ENCODE results near the gene YWHAG. TPM values are rescaled to one million over a fixed set of nuclear protein-coding genes. Genes with fewer than 3 reads are reported as not detected.
A peak's percentile ranks its signal among the peaks of the same experiment; 100 is the strongest.
"Not testable (repeated sequence)": the region's sequence is repeated elsewhere in the genome, so short reads cannot be mapped to it uniquely, and the experiment has no call there.

YWHAG gene
- total RNA-seq, 1 donor from 2014 or later: 650 TPM

DNA sequence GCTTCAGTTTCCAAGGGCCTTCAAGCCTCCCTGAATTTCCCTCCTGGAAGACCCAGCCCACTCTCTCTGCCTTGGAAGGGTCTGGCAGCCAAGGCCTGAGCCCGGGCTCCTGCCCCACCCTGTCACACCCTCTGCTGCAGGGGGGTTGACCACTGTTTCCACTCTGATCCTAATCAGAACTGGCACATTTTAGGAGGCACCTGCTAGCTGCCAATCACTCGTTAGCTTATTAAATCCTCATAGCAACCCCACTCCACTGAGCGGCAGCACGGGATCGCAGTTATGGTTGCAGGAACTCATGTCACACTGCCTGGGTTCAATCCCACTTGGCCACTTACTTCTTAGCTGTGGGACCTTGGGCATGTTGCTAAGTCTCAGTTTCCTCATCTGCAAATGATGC lies 43.4 kb downstream of the YWHAG start:
- Mint-ChIP-seq H3K36me3 (ENCODE audit: unreplicated experiment) (no peaks in the 10 kb centered on the region), H3K27me3 (ENCODE audit: unreplicated experiment) (peaks cover 10% of the 10 kb centered on the region), H3K4me1 (ENCODE audit: low read depth, unreplicated experiment) (peaks cover 21% of the 10 kb centered on the region), H3K9me3 (ENCODE audit: unreplicated experiment) (peaks cover 14% of the 10 kb centered on the region), H3K27ac (ENCODE audit: unreplicated experiment) (no peak overlapping the region), H3K4me3 (ENCODE audit: unreplicated experiment) (no peak overlapping the region)
- no peak for DNase-seq
- TF ChIP-seq, protein P1, sequence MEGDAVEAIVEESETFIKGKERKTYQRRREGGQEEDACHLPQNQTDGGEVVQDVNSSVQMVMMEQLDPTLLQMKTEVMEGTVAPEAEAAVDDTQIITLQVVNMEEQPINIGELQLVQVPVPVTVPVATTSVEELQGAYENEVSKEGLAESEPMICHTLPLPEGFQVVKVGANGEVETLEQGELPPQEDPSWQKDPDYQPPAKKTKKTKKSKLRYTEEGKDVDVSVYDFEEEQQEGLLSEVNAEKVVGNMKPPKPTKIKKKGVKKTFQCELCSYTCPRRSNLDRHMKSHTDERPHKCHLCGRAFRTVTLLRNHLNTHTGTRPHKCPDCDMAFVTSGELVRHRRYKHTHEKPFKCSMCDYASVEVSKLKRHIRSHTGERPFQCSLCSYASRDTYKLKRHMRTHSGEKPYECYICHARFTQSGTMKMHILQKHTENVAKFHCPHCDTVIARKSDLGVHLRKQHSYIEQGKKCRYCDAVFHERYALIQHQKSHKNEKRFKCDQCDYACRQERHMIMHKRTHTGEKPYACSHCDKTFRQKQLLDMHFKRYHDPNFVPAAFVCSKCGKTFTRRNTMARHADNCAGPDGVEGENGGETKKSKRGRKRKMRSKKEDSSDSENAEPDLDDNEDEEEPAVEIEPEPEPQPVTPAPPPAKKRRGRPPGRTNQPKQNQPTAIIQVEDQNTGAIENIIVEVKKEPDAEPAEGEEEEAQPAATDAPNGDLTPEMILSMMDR (IDR thresholded peaks at IDR 0.05; ENCODE audit: partially characterized antibody, unreplicated experiment): no peak

DNA sequence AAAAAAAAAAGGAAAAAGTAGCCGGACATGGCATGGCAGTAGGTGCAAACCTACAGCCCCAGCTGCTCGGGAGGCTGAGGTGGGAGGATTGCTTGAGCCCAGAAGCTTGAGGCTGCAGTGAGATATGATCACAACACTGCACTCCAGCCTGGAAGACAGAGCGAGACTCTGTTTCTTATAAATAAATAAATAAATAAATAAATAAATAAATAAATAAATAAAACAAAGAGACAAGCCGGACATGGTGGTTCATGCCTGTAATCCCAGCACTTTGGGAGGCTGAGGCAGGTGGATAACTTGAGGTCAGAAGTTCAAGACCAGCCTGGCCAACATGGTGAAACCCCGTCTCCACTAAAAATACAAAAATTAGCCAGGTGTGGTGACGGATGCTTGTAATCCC lies 44.1 kb downstream of the YWHAG start:
- not testable (repeated sequence) for DNase-seq; H3K27ac Mint-ChIP-seq (ENCODE audit: unreplicated experiment); H3K4me3 Mint-ChIP-seq (ENCODE audit: unreplicated experiment); H3K36me3 Mint-ChIP-seq (ENCODE audit: unreplicated experiment)
- Mint-ChIP-seq H3K27me3 (ENCODE audit: unreplicated experiment) (peaks cover 10% of the 10 kb centered on the region), H3K4me1 (ENCODE audit: low read depth, unreplicated experiment) (peaks cover 20% of the 10 kb centered on the region), H3K9me3 (ENCODE audit: unreplicated experiment) (peaks cover 12% of the 10 kb centered on the region)

DNA sequence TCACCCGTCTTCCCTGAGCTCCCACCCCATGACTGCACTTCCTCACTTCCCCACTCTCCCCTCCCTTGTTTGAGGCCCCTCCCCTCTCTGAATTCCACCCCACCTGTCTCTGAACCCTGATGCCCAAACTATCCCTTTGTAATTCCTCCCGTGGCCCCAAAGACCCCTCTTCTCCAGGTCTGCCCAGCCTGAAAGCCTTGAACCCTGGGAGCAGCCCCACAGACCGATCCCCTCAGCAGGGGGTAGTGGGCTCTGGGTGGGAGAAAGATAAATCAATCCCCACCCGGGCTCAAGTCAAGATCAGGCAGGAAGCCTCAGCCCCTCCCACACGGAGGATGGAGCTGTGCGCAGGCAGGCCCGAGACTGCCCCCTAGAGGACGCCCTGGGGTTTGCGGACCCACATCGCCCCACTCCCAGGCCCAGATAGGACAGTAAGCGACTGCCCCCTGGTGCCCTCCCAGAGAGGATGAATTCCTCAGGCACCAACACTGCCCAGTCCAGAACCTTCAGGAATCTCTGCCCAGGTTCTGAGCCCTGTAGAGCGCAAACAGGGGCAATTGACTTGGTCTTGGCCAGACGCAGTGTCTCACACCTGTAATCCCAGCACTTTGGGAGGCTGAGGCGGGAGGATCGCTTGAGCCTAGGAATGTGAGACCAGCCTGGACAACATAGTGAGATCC lies 44.6 kb downstream of the YWHAG start:
- Mint-ChIP-seq H3K9me3 (ENCODE audit: unreplicated experiment) (peaks cover 12% of the 10 kb centered on the region), H3K36me3 (ENCODE audit: unreplicated experiment) (no peaks in the 10 kb centered on the region), H3K4me1 (ENCODE audit: low read depth, unreplicated experiment) (peaks cover 20% of the 10 kb centered on the region), H3K4me3 (ENCODE audit: unreplicated experiment) (no peak overlapping the region), H3K27me3 (ENCODE audit: unreplicated experiment) (peaks cover 10% of the 10 kb centered on the region), H3K27ac (ENCODE audit: unreplicated experiment) (no peak overlapping the region)
- DNase-seq: peak; percentile 98
- TF ChIP-seq, protein P1 (IDR thresholded peaks at IDR 0.05; ENCODE audit: partially characterized antibody, unreplicated experiment): peak; percentile 97

DNA sequence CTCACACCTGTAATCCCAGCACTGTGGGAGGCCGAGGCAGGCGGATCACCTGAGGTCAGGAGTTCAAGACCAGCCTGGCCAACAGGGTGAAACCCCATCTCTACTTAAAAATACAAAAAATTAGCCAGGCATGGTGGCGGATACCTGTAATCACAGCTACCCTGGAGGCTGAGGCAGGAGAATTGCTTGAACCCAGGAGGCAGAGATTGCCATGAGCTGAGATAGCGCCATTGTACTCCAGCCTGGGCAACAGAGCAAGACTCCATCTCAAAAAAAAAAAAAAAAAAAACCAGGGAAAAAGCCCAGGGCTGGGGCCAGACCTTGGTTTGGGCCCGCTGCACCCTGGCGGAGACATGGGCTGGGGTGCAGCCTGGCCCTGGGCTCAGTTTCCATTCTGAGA lies 47.0 kb downstream of the YWHAG start:
- peaks cover 13% of the 10 kb centered on the region for H3K27me3 Mint-ChIP-seq (ENCODE audit: unreplicated experiment)
- not testable (repeated sequence) for H3K4me1 Mint-ChIP-seq (ENCODE audit: low read depth, unreplicated experiment); DNase-seq; H3K36me3 Mint-ChIP-seq (ENCODE audit: unreplicated experiment); H3K9me3 Mint-ChIP-seq (ENCODE audit: unreplicated experiment); H3K27ac Mint-ChIP-seq (ENCODE audit: unreplicated experiment); H3K4me3 Mint-ChIP-seq (ENCODE audit: unreplicated experiment)

DNA sequence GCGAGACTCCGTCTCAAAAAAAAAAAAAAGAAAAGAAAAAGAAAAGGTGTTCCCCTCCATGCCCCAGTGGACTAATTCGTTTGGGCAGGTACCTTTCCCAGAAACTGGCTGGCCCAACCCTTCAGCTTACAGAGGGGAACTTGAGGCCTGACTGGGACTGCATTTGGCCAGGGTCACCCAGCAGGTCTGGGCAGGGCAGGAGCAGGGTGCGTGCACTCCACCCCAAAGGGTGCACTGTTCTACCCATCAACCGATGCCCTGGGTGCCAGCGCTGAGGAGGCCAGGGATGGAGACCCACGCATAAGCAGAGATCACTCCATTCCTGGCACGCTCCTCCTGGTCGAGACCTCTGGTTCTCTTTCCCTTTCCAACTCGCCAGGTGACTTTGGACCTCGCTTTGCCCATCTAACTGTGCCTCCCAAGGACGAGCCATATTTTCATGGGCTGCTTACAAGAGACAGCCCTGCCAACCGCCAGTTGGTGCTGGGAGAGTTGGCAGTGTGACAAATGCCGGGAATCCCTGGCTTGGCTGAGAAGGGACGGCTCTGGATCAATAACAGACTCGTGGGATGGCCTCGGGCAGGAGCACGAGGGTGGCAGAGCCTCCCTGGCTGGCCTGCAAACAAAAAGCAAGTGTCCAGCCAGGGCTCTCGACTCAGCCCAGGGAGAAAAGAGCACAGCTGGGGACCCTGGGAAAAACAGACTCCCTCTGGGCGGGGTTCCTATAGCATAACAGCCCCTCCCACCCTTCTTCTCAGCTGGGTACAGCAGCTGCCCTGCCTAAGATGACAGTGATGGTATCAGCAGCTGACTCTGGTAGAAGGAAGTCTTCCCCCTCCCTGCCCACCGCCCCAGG lies 48.5 kb downstream of the YWHAG start:
- peaks cover 13% of the 10 kb centered on the region for H3K27me3 Mint-ChIP-seq (ENCODE audit: unreplicated experiment)
- peaks cover 6% of the 10 kb centered on the region for H3K4me1 Mint-ChIP-seq (ENCODE audit: low read depth, unreplicated experiment)
- no peak overlapping the region for H3K4me3 Mint-ChIP-seq (ENCODE audit: unreplicated experiment)
- H3K36me3 Mint-ChIP-seq (ENCODE audit: unreplicated experiment): no peaks in the 10 kb centered on the region
- peaks cover 2% of the 10 kb centered on the region for H3K9me3 Mint-ChIP-seq (ENCODE audit: unreplicated experiment)
- TF ChIP-seq, protein P1 (IDR thresholded peaks at IDR 0.05; ENCODE audit: partially characterized antibody, unreplicated experiment): no peak
- DNase-seq: peak; percentile 40
- peak overlapping the region; percentile 75 for H3K27ac Mint-ChIP-seq (ENCODE audit: unreplicated experiment)

DNA sequence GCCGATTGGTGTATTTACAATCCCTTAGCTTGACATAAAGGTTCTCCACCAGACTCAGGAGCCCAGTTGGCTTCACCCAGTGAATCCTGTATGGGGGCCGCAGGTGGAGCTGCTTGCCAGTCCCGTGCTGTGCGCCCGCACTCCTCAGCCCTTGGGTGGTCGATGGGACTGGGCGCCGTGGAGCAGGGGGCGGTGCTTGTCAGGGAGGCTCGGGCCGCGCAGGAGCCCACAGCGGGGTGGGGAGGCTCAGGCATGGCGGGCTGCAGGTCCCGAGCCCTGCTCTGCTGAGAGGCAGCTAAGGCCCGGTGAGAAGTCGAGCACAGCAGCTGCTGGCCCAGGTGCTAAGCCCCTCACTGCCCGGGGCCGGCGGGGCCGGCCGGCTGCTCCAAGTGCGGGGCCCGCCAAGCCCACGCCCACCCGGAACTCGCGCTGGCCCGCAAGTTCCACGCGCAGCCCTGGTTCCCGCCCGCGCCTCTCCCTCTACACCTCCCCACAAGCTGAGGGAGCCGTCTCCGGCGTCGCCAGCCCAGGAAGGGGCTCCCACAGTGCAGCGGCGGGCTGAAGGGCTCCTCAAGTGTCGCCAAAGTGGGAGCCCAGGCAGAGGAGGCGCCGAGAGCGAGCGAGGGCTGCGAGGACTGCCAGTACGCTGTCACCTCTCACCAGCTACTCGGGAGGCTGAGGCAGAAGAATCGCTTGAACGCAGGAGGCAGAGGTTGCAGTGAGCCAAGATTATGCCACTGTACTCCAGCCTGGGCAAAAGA lies 49.3 kb downstream of the YWHAG start:
- H3K27me3 Mint-ChIP-seq (ENCODE audit: unreplicated experiment): peaks cover 13% of the 10 kb centered on the region
- not testable (repeated sequence) for H3K36me3 Mint-ChIP-seq (ENCODE audit: unreplicated experiment); DNase-seq; H3K9me3 Mint-ChIP-seq (ENCODE audit: unreplicated experiment); H3K4me3 Mint-ChIP-seq (ENCODE audit: unreplicated experiment); H3K27ac Mint-ChIP-seq (ENCODE audit: unreplicated experiment); H3K4me1 Mint-ChIP-seq (ENCODE audit: low read depth, unreplicated experiment)

DNA sequence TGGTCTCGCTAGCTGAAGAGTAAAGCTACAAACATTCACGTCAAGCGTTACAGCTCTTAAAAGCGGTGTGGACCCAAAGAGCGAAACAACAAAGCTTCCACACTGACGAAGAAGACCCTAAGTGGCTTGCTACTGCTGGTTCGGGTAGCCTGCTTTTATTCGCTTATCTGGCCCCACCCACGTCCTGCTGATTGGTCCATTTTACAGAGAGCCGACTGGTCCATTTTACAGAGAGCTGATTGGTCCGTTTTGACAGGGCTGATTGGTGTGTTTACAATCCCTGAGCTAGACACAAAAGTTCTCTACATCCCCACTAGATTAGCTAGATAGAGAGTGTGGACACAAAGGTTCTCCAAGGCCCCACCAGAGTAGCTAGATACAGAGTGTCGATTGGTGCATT lies 49.9 kb downstream of the YWHAG start:
- not testable (repeated sequence) for H3K36me3 Mint-ChIP-seq (ENCODE audit: unreplicated experiment); H3K4me3 Mint-ChIP-seq (ENCODE audit: unreplicated experiment); H3K27ac Mint-ChIP-seq (ENCODE audit: unreplicated experiment); DNase-seq; H3K9me3 Mint-ChIP-seq (ENCODE audit: unreplicated experiment); H3K4me1 Mint-ChIP-seq (ENCODE audit: low read depth, unreplicated experiment); H3K27me3 Mint-ChIP-seq (ENCODE audit: unreplicated experiment)
